HepG2 (cell line): ENCODE results near the gene WNK2. TPM values are rescaled to one million over a fixed set of nuclear protein-coding genes. Genes with fewer than 3 reads are reported as not detected.

ENCODE experiments used
- ATAC-seq: fragments of 200-7000 bp; cut with Tn5 transposase; 3 replicates; pipeline ENCODE4 v1.9.1; 2020; ENCODE audit warnings: mild to moderate bottlenecking, moderate library complexity
- BruUV-seq: library from RNA; stranded (reverse); fragments of 400-500 nt; replicated peaks from 2 replicates; lab custom pipeline; 2021; lab: Mats Ljungman, UMichigan
- CTCF ChIA-PET: fragments of 300-600 bp; formaldehyde crosslinking; extraction: SDS; loops from one replicate; lab custom pipeline; 2021; ENCODE audit warnings: low total read pairs, inconsistent platforms, low intra/inter-chr PET ratio; lab: Yijun Ruan, JAX
- POLR2A ChIA-PET: fragments of 350-600 bp; sonication (Branson Sonifier 250); formaldehyde crosslinking; loops from one replicate; lab custom pipeline; 2020; ENCODE audit warnings: antibody characterized with exemption, inconsistent platforms; lab: Yijun Ruan, JAX
- DNase-seq: peaks from one replicate; pipeline ENCODE4 v3.0.0-alpha.2; 2015; ENCODE audit warnings: low spot score
- FAIRE-seq: peaks from 3 replicates; lab custom pipeline; 2011; peaks lifted over from hg19 to GRCh38; lab: Jason Lieb, UNC
- H2AFZ ChIP-seq: one replicate; pipeline ENCODE4 v1.6.1; 2011; ENCODE audit warnings: low read length, inconsistent platforms
- H3K27ac ChIP-seq: fragments of 300-600 bp; 3 replicates; pipeline ENCODE4 v1.8.0; 2011; ENCODE audit warnings: mixed run types, mild to moderate bottlenecking, mixed read lengths, low read length, inconsistent platforms; ENCODE audit not compliant: insufficient read depth; ENCODE audit errors: extremely low read length
- H3K27me3 ChIP-seq, 2 experiments: fragments of 200-600 bp in 1 of 2; 2 replicates in 1 of 2; 3 replicates in 1 of 2; pipeline versions ENCODE4 v1.6.0 to v1.8.0; 2011; ENCODE audit warnings: low read length in 2 of 2, mild to moderate bottlenecking in 2 of 2, moderate library complexity in 2 of 2, inconsistent platforms in 1 of 2; ENCODE audit not compliant: insufficient read depth in 2 of 2, control insufficient read depth in 1 of 2
- H3K36me3 ChIP-seq, 2 experiments: fragments of 200-600 bp in 1 of 2; replicated peaks in 1 of 2; 2 replicates in 1 of 2; 3 replicates in 1 of 2; pipeline versions ENCODE4 v1.5.1 to v1.8.0; 2011; ENCODE audit warnings: low read length in 2 of 2, inconsistent platforms in 1 of 2; ENCODE audit not compliant: insufficient read depth in 2 of 2, control insufficient read depth in 1 of 2
- H3K4me1 ChIP-seq: 2 replicates; pipeline ENCODE4 v1.5.1; 2012; ENCODE audit warnings: low read length, inconsistent platforms; ENCODE audit not compliant: insufficient read depth
- H3K4me2 ChIP-seq: 2 replicates; pipeline ENCODE4 v1.6.0; 2011; ENCODE audit warnings: low read depth, low read length, inconsistent platforms
- H3K4me3 ChIP-seq, 3 experiments: fragments of 200-600 bp in 1 of 3; sonication (generic), shearing (Covaris generic) in 1 of 3; replicated peaks in 1 of 3; 2 replicates each; pipeline ENCODE4 v1.5.1; 2011 to 2016; ENCODE audit warnings: low read length in 3 of 3, inconsistent platforms in 2 of 3, low read depth in 2 of 3, mild to moderate bottlenecking in 2 of 3, control low read depth in 1 of 3, mixed read lengths in 1 of 3; ENCODE audit not compliant: insufficient read depth in 1 of 3
- H3K79me2 ChIP-seq: one replicate; pipeline ENCODE4 v1.6.1; 2011; ENCODE audit warnings: low read length, inconsistent platforms; ENCODE audit not compliant: insufficient read depth
- H3K9ac ChIP-seq: 2 replicates; pipeline ENCODE4 v1.6.0; 2011; ENCODE audit warnings: mild to moderate bottlenecking, low read depth, low read length, inconsistent platforms; ENCODE audit not compliant: insufficient read depth
- H3K9me3 ChIP-seq: 2 replicates; pipeline ENCODE4 v1.5.1; 2012; ENCODE audit warnings: mild to moderate bottlenecking, low read length
- H4K20me1 ChIP-seq: 2 replicates; pipeline ENCODE4 v1.6.0; 2011; ENCODE audit warnings: inconsistent platforms, mild to moderate bottlenecking, low read length, moderate library complexity; ENCODE audit not compliant: insufficient read depth
- CBX2 ChIP-seq, 2 experiments: fragments of 200-600 bp in 1 of 2; sonication (generic); formaldehyde crosslinking in 1 of 2; IDR thresholded peaks; 2 replicates each; pipeline versions ENCODE4 v1.7.0 to v1.8.1; 2018 to 2022; ENCODE audit warnings: low read depth in 2 of 2, low read length in 1 of 2, mild to moderate bottlenecking in 1 of 2, missing genetic modification reagents in 1 of 2
- CHCHD3 ChIP-seq: sonication (generic); formaldehyde crosslinking; IDR thresholded peaks from 2 replicates; pipeline ENCODE4 v1.8.0; 2022; ENCODE audit warnings: mild to moderate bottlenecking, missing genetic modification reagents, moderate library complexity
- DR1 ChIP-seq: sonication (generic); formaldehyde crosslinking; IDR thresholded peaks from 2 replicates; pipeline ENCODE4 v1.8.0; 2021; ENCODE audit warnings: mild to moderate bottlenecking, missing genetic modification reagents, inconsistent platforms
- FOSL1 ChIP-seq: sonication (generic); formaldehyde crosslinking; IDR thresholded peaks from 2 replicates; pipeline ENCODE4 v1.9.0; 2021; ENCODE audit warnings: missing genetic modification reagents, borderline replicate concordance
- GTF3A ChIP-seq: sonication (generic); formaldehyde crosslinking; conservative IDR thresholded peaks from 2 replicates; pipeline ENCODE4 v1.4.0; 2020; ENCODE audit warnings: mild to moderate bottlenecking, missing genetic modification reagents
- NR3C1 ChIP-seq: sonication (generic); formaldehyde crosslinking; IDR thresholded peaks from 2 replicates; pipeline ENCODE4 v1.4.0; 2020; ENCODE audit warnings: missing genetic modification reagents
- PRPF4 ChIP-seq: fragments of 200-400 bp; formaldehyde crosslinking; IDR thresholded peaks from 2 replicates; pipeline ENCODE4 v1.6.1; 2016; ENCODE audit warnings: low read length, low read depth; ENCODE audit not compliant: poor library complexity, severe bottlenecking
- RBFOX2 ChIP-seq: fragments of 200-400 bp; formaldehyde crosslinking; IDR thresholded peaks from 2 replicates; pipeline ENCODE4 v1.6.1; 2017; ENCODE audit warnings: low read depth, mild to moderate bottlenecking, low read length
- RFXAP ChIP-seq: sonication (generic); formaldehyde crosslinking; IDR thresholded peaks from 2 replicates; pipeline ENCODE4 v1.4.0; 2020; ENCODE audit warnings: missing genetic modification reagents, borderline replicate concordance
- ZFY ChIP-seq: sonication (generic); formaldehyde crosslinking; IDR thresholded peaks from 2 replicates; pipeline ENCODE4 v1.4.0; 2020; ENCODE audit warnings: missing genetic modification reagents
- ZNF335 ChIP-seq: sonication (generic); formaldehyde crosslinking; IDR thresholded peaks from 2 replicates; pipeline ENCODE4 v1.4.0; 2020; ENCODE audit warnings: missing genetic modification reagents
- ZNF460 ChIP-seq: sonication (generic); formaldehyde crosslinking; IDR thresholded peaks from 2 replicates; pipeline ENCODE4 v1.5.1; 2020; ENCODE audit warnings: missing genetic modification reagents, mild to moderate bottlenecking, borderline replicate concordance
- ZNF737 ChIP-seq: sonication (generic); formaldehyde crosslinking; IDR thresholded peaks from 2 replicates; pipeline ENCODE4 v1.5.0; 2020; ENCODE audit warnings: missing genetic modification reagents, mild to moderate bottlenecking, borderline replicate concordance
- ZNF792 ChIP-seq: IDR thresholded peaks from 2 replicates; pipeline ENCODE4 v1.6.1; 2016
- WGBS: methylation state at CpG from one replicate; pipeline ENCODE4 v1.1.6; 2017; ENCODE audit warnings: low lambda C conversion rate; 5-methylcytosine and 5-hydroxymethylcytosine counted together
- in situ Hi-C: cut with HindIII; loops from 2 replicates; pipeline ENCODE4 v1.10.0; 2017; ENCODE audit warnings: low pct_unique_long_range_greater_than_20kb; ENCODE audit not compliant: extremely low pct_ligation_motif_present
- intact Hi-C: fragments of 100-400 bp; cut with micrococcal nuclease; formaldehyde crosslinking; loops from one replicate; pipeline ENCODE4 v1.10.0; 2022; ENCODE audit not compliant: unreplicated experiment
- polyA plus RNA-seq, 8 experiments: library from polyadenylated mRNA; depleted of rRNA in 3 of 8; stranded (reverse) in 7 of 8; unstranded in 1 of 8; fragments of >200 nt; fragmentation: Illumina TruSeq in 4 of 8; extraction: Trizol in 4 of 8; gene quantifications; 2 replicates each; pipeline versions ENCODE4 v1.2.1 to v1.2.3, GENCODE V29; 2011 to 2016; ENCODE audit warnings: low read depth in 4 of 8, missing spikeins in 1 of 8, mixed read lengths in 1 of 8; ENCODE audit not compliant: insufficient read depth in 1 of 8
- total RNA-seq, 5 experiments: library from RNA; depleted of rRNA; stranded (reverse); fragments of >200 nt; fragmentation: Illumina TruSeq; extraction: Trizol; gene quantifications; 2 replicates each; pipeline ENCODE4 v1.2.3, GENCODE V29; 2016; ENCODE audit warnings: low read depth in 1 of 5
- TF ChIP-seq, protein P1 (sequence below): sonication (generic); formaldehyde crosslinking; IDR thresholded peaks from 2 replicates; pipeline ENCODE4 v1.8.1; 2023; ENCODE audit warnings: mild to moderate bottlenecking, moderate library complexity, missing genetic modification reagents
- TF ChIP-seq, protein P2 (sequence below): sonication (generic); formaldehyde crosslinking; IDR thresholded peaks from 2 replicates; pipeline ENCODE4 v1.4.0; 2020; ENCODE audit warnings: missing genetic modification reagents
- TF ChIP-seq, protein P3 (sequence below): sonication (generic); formaldehyde crosslinking; IDR thresholded peaks from 2 replicates; pipeline ENCODE4 v1.4.0; 2020; ENCODE audit warnings: missing genetic modification reagents
- TF ChIP-seq, protein P4 (sequence below): sonication (generic); formaldehyde crosslinking; IDR thresholded peaks from 2 replicates; pipeline ENCODE4 v1.4.0; 2020; ENCODE audit warnings: missing genetic modification reagents

WNK2 gene
- total and polyA plus RNA-seq, 2 of the 13 experiments (the other 11 are each of a cell fraction or from before 2014, with no cell fraction given) = 10.5 to 12.0 TPM

DNA sequence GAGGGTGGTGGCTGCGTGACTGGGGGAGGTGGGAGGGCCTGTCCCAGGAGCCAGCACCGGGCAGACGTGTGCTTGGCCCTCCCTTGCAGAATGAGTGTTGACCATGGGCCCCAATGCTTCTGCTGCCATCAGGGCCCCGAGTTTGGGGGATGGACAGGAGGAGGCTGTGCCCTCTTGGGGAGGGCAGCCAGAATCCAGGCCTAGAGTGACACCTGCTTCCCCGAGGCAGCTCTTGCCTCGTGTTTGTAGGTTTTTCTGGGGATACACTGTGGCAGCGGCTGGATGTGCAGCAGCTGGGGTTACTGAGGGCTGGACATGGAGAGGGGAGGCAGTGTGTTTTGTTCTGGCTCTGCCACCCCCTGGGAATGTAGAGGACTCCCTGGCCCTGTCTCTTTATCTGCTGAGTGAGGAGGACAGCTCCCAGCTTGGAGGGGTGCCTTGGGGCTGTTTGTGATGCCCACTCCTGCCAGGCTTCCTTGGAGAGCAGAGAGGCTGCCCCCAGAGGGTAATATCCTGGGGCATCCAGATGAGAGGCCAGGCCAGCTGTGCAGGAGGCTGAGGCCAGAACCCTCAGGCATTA, 22.7 kb downstream of the WNK2 start:
- ATAC-seq (no peak), FAIRE-seq (no peak), DNase-seq (no peak)
- ChIA-PET CTCF (no interaction called here), POLR2A (no interaction called here)
- H3K4me2 ChIP-seq = no peak overlapping the region
- no peaks in the 10 kb centered on the region for H3K27me3 ChIP-seq
- no peaks in the 10 kb centered on the region for H3K9me3 ChIP-seq
- H3K27ac ChIP-seq = no peak overlapping the region
- no TSS peak for BruUV-seq
- in situ Hi-C loops (no loop called here), intact Hi-C loops (no loop called here)
- WGBS = 68% methylated on average over 3 of the region's 7 CpGs
- H3K9ac ChIP-seq = no peak overlapping the region
- H3K4me3 ChIP-seq = no peak overlapping the region
- peaks cover 0 to 6% of the 10 kb centered on the region in 2 experiments; a peak in 3 of 5 replicates for H3K36me3 ChIP-seq
- H4K20me1 ChIP-seq = peaks cover 14% of the 10 kb centered on the region; the same call in 1 of the 2 replicates
- peaks cover 99% of the 10 kb centered on the region for H3K4me1 ChIP-seq
- peaks cover 88% of the 10 kb centered on the region for H3K79me2 ChIP-seq
- no peak overlapping the region for H2AFZ ChIP-seq
- TF ChIP-seq FOSL1 (no peak), RBFOX2 (no peak), RFXAP (CRISPR knock-in tag) (no peak), ZNF792 (no peak), ZNF460 (CRISPR knock-in tag) (no peak), DR1 (CRISPR knock-in tag) (no peak), CHCHD3 (no peak), GTF3A (CRISPR knock-in tag) (no peak), PRPF4 (no peak), CBX2 (IDR thresholded peaks at IDR 0.05; ENCODE audit: low read depth, low read length) (no peak), CBX2 (CRISPR knock-in tag; IDR thresholded peaks at IDR 0.05; ENCODE audit: low read depth) (no peak), ZNF335 (CRISPR knock-in tag) (no peak), ZFY (CRISPR knock-in tag) (no peak), NR3C1 (CRISPR knock-in tag) (no peak), ZNF737 (CRISPR knock-in tag) (no peak)
- TF ChIP-seq, protein P1, sequence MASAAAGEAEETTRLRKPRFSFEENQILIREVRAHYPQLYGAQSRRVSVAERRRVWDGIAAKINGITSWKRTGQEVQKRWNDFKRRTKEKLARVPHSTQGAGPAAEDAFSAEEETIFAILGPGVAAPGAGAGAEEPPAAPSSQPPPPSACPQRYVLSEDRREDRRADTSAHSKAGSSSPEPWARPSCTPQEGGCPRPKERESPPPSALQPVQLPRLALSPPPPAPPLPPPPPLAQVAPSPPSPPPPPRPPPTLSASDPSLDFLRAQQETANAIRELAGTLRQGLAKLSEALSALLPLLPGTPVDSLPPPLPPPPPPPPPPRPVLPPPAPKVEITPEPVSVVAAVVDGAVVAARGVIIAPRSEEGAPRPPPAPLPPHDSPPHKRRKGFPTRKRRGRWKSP = no peak
- TF ChIP-seq, protein P2, sequence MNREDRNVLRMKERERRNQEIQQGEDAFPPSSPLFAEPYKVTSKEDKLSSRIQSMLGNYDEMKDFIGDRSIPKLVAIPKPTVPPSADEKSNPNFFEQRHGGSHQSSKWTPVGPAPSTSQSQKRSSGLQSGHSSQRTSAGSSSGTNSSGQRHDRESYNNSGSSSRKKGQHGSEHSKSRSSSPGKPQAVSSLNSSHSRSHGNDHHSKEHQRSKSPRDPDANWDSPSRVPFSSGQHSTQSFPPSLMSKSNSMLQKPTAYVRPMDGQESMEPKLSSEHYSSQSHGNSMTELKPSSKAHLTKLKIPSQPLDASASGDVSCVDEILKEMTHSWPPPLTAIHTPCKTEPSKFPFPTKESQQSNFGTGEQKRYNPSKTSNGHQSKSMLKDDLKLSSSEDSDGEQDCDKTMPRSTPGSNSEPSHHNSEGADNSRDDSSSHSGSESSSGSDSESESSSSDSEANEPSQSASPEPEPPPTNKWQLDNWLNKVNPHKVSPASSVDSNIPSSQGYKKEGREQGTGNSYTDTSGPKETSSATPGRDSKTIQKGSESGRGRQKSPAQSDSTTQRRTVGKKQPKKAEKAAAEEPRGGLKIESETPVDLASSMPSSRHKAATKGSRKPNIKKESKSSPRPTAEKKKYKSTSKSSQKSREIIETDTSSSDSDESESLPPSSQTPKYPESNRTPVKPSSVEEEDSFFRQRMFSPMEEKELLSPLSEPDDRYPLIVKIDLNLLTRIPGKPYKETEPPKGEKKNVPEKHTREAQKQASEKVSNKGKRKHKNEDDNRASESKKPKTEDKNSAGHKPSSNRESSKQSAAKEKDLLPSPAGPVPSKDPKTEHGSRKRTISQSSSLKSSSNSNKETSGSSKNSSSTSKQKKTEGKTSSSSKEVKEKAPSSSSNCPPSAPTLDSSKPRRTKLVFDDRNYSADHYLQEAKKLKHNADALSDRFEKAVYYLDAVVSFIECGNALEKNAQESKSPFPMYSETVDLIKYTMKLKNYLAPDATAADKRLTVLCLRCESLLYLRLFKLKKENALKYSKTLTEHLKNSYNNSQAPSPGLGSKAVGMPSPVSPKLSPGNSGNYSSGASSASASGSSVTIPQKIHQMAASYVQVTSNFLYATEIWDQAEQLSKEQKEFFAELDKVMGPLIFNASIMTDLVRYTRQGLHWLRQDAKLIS (CRISPR knock-in tag) = no peak
- TF ChIP-seq, protein P3, sequence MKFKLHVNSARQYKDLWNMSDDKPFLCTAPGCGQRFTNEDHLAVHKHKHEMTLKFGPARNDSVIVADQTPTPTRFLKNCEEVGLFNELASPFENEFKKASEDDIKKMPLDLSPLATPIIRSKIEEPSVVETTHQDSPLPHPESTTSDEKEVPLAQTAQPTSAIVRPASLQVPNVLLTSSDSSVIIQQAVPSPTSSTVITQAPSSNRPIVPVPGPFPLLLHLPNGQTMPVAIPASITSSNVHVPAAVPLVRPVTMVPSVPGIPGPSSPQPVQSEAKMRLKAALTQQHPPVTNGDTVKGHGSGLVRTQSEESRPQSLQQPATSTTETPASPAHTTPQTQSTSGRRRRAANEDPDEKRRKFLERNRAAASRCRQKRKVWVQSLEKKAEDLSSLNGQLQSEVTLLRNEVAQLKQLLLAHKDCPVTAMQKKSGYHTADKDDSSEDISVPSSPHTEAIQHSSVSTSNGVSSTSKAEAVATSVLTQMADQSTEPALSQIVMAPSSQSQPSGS (CRISPR knock-in tag) = no peak
- TF ChIP-seq, protein P4, sequence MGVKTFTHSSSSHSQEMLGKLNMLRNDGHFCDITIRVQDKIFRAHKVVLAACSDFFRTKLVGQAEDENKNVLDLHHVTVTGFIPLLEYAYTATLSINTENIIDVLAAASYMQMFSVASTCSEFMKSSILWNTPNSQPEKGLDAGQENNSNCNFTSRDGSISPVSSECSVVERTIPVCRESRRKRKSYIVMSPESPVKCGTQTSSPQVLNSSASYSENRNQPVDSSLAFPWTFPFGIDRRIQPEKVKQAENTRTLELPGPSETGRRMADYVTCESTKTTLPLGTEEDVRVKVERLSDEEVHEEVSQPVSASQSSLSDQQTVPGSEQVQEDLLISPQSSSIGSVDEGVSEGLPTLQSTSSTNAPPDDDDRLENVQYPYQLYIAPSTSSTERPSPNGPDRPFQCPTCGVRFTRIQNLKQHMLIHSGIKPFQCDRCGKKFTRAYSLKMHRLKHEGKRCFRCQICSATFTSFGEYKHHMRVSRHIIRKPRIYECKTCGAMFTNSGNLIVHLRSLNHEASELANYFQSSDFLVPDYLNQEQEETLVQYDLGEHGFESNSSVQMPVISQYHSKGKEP (CRISPR knock-in tag) = no peak
